GM18907 (cell line): ENCODE results near the gene GTSE1.

Experiments
- ATAC-seq: cut with Tn5 transposase; IDR thresholded peaks from one replicate; pipeline ENCODE4 v1.9.1; 2021; ENCODE audit warnings: mild to moderate bottlenecking, moderate library complexity; ENCODE audit not compliant: unreplicated experiment

Gene GTSE1

DNA sequence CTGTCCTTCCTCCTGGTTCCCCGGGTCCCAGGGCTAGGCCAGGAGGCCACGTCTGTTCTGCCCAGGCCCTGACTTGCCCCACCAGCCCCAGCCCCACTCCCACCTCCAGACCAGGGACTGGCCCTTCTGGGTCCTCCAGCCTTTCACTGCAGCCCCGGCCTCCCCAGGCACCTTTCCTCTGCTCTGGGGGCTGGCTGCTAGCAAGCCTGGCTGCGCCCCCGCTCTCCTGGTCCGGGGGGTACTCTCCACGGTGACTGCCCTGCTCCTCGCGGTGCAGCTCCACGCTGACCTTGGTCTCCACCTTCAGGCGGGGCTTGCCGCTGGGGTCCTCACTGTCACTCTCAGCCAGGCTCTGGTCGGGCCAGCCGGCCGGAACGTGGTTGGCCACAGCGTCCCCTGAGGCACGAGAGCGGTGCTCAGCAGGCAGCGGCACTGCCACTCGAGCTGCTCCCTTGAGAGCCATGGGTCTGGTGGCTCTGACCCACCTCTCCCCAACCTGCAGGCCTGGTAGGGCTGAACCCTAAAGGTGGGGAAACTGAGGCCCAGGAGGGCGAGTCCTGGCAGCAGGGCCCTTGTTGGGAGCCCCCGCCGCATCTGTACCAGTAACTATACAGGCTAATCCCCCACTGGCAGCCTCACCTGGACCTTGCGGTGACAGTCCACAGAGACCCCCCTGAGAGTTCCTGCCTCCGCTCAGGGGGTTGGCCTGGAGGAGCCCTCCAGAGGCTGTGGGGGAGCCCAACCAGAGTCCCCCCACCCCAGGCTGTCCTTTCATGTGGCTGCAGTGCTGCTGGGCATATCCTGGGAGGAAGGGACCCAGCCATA, 67.9 kb downstream of the GTSE1 start:
- no peak for ATAC-seq

DNA sequence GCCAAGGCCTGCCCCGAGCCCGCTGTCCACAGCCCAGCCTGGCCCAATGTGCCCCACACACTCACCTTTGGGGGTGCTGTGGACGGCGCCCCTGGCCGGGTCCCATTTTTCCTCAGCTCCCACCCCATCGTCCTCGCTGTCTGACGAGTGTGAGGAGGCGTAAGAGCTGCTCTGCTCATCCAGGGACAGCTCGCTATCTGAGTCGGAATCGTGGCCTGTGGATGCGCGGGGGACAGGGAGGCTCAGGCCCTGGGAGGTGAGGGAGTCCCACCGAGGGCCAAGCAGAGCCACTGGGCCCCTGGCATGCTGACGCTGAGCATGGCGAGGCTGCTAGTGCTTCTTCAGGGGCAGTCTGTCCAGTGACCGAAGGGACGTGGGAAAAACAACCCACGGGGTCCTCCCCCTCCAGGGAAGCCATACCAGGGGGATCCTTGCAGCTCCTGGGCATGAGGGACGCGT, 68.5 kb downstream of the GTSE1 start:
- ATAC-seq, result no peak

GRCh38 chr22:46366327-46366731, 69.7 kb downstream of the GTSE1 start:
- no peak for ATAC-seq

DNA sequence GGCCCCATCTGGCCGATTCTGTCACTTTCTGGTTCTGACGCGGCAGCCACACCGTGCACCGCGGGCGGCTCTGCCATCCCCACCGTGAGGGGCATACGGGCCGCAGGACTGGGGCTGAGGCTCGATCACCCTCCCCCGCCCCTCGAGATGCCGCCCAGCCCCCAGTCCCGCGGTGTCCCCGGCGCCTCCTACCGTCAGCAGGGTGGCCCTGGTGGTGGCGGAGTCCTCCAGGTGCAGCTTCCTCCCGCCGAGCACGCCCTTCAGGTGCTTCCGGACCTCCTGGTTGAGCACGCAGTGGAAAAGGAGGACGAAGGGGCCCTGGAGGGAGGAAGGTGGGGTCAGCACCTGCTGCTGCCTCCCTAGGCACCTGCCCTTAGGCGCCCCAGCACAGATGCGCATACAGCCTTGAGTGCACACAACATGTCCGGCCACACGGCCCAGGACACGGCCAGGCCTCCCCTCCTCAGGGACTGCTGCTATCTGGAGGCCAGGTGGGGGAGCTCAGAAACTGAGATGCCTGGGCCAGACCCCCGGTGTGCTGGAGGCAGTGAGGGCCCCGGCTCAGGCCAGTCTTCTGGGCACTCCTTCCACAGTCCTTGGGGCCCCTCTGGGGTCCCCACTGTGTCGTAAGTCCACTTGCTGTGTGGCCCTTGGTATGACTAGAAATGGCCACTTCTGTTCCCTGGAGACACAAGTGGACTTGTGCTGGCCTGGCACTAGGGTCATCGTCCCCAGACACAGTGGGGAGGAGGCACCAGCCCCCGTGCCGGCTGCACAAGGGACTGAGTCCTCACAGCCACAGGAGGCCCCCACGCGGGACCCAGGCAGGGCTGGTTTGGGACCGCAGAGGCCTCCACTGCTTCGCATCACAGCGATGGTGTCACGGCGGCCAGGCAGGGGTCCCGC, 70.4 kb downstream of the GTSE1 start:
- ATAC-seq, result no peak

- ATAC-seq, result no peak
Observed at GRCh38 chr22:46367707-46368191, 71.1 kb downstream of the GTSE1 start.

GRCh38 chr22:46368422-46368821, 71.8 kb downstream of the GTSE1 start:
- ATAC-seq, result no peak

GRCh38 chr22:46368871-46369715, 72.4 kb downstream of the GTSE1 start:
- ATAC-seq, result no peak

DNA sequence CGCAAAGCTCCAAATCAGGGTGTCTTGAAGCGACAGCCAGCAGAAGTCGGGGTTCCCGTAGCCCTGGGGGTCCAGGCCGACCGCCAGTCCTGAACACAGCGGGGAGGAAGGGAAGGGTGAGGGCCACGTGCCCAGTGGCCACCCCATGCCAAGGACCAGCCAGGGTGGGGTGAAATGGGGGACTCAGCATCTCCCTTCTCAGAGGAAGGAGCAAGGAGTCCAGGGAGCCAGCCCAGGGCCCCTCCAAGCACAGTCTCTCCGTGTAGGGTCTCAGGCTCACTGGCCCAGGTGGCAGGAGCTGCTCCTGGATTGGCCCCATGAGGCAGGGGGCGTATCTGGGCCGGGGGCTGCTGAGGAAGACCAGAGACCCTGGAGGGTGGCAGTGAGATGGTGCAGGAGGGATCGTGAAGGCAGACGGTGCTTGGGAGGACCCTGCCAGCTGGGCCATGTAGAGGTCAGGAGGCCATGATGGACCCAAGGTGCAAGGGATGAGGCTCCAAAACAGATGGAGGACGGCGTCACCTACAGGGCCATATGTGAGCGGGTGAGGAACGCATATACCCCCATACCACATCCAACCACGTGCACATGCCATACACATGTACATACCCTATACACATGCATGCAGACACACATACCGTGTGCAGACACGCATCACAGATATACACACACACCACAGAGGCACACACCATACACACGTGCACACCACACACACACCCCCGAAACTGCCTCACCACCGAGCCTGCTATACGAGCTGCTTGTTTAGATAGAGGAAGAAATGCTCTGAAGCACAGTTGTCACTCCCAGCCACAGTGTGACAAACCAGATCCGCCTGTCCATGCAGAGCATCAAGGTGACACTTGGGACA, 73.3 kb downstream of the GTSE1 start:
- ATAC-seq, result no peak

- ATAC-seq, result no peak
Observed at GRCh38 chr22:46370584-46371291, 74.1 kb downstream of the GTSE1 start.

GRCh38 chr22:46371623-46372226, 75.1 kb downstream of the GTSE1 start:
- no peak for ATAC-seq

DNA sequence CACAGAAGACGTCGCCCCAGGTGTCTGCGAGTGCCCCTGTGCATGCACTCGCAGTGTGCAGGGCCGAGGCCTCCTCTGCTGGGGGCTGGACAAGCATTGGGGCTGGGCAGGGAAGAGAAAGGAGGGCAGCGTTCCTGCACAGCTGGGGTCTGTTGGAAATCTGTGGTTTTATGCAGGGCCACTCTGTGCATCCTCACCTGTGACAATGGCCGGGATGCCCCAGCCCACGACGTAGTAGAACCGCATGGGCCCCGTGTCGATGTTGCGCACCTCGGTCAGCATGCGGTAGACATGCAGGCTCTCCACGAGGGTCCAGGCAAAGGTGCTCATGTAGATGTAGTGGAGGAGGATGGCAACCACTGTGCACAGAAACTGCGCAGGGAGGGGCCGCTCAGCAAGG, 76.0 kb downstream of the GTSE1 start:
- ATAC-seq, result no peak

GRCh38 chr22:46373159-46373558, 76.5 kb downstream of the GTSE1 start:
- ATAC-seq, result no peak

- no peak for ATAC-seq
Observed at GRCh38 chr22:46373921-46374662, 77.4 kb downstream of the GTSE1 start.

DNA sequence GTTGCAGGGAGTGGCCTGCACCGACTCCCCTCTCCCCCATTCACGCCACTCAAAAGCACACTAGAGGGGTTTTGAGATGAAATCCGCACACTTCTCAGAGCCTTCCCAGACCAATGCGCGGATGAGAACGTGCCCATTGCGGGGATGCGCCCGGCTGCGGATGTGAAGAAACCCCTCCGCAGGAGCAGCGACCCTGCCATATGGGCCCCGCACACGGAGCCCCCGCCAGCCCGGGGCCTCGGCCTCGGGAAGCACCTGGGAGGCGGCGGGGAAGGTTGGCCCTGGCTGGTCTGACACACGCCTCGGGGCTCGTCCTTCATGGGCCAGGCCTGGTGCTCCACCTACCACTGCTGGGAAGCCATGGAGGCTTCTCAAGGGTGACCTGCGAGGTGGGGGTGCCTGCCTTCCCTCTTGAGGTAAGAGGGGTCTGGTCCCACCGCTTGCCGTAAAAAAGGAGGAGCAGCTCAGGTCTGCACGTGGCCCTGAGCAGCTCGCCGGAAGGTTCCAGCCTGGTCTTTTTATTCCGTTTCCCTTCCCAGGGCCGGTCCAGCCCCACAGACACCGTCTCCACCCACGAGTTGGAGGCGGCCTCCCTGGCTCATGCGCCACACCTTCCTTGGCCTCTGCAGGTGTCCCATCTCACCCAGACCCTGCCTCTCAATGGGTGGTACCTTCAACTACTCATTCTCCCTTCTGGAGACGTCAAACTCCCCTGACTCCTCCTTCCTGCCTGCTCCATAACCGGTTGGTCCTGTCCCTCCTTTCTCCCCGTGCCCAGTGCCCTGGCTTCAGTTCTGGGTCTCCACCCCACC, 78.2 kb downstream of the GTSE1 start:
- ATAC-seq, result no peak

DNA sequence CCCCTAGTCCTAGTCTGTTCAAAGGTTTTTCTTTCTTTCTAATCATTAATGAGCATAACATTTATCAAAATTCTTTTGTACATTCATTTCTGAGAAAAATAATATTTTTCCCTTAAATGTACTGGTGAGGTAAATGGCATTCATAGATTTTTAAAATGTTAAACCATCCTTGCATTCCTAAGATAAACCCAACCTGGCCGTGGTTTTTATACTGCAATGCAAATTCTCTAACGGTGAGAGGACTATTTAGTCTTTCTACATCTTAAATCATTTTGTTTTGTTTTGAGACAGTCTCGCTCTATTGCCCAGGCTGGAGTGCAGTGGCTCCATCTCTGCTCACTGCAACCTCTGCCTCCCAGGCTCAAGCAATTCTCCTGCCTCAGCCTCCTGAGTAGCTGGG, 79.4 kb downstream of the GTSE1 start:
- no peak for ATAC-seq

- ATAC-seq, result no peak
Observed at GRCh38 chr22:46376908-46377524, 80.3 kb downstream of the GTSE1 start.
